ENCODE measurements around the gene SYNPO2.
A peak's percentile ranks its signal among the peaks of the same experiment; 100 is the strongest.

The SYNPO2 gene

GRCh38 chr4:119024102-119024501, 135.4 kb downstream of the SYNPO2 start:
- Histone ChIP-seq H3K9me3 (ENCODE audit: severe bottlenecking) (no peaks in the 10 kb centered on the region), H3K36me3 (ENCODE audit: low read depth) (no peaks in the 10 kb centered on the region)
- TF ChIP-seq, protein P1, sequence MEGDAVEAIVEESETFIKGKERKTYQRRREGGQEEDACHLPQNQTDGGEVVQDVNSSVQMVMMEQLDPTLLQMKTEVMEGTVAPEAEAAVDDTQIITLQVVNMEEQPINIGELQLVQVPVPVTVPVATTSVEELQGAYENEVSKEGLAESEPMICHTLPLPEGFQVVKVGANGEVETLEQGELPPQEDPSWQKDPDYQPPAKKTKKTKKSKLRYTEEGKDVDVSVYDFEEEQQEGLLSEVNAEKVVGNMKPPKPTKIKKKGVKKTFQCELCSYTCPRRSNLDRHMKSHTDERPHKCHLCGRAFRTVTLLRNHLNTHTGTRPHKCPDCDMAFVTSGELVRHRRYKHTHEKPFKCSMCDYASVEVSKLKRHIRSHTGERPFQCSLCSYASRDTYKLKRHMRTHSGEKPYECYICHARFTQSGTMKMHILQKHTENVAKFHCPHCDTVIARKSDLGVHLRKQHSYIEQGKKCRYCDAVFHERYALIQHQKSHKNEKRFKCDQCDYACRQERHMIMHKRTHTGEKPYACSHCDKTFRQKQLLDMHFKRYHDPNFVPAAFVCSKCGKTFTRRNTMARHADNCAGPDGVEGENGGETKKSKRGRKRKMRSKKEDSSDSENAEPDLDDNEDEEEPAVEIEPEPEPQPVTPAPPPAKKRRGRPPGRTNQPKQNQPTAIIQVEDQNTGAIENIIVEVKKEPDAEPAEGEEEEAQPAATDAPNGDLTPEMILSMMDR (IDR thresholded peaks at IDR 0.05; ENCODE audit: poor library complexity, severe bottlenecking), result no peak

GRCh38 chr4:119025420-119025819, 136.8 kb downstream of the SYNPO2 start:
- TF ChIP-seq, protein P1 (IDR thresholded peaks at IDR 0.05; ENCODE audit: poor library complexity, severe bottlenecking), result no peak
- Histone ChIP-seq H3K9me3 (ENCODE audit: severe bottlenecking) (no peaks in the 10 kb centered on the region), H3K27me3 (ENCODE audit: insufficient read depth, poor library complexity, severe bottlenecking) (no peaks in the 10 kb centered on the region), H3K36me3 (ENCODE audit: low read depth) (no peaks in the 10 kb centered on the region), H3K4me3 (ENCODE audit: severe bottlenecking) (no peak overlapping the region), H3K4me1 (ENCODE audit: insufficient read depth, poor library complexity, severe bottlenecking) (peaks cover 17% of the 10 kb centered on the region), H3K27ac (ENCODE audit: poor library complexity, severe bottlenecking) (peak overlapping the region; percentile 85)
- peak; percentile 88 for ATAC-seq (ENCODE audit: low read depth)
- no peak for DNase-seq (ENCODE audit: low spot score)

More at GRCh38 chr4:119024102-119024501, 135.4 kb downstream of the SYNPO2 start:
- ATAC-seq (ENCODE audit: low read depth), result no peak
- H3K27ac ChIP-seq (ENCODE audit: poor library complexity, severe bottlenecking), result no peak overlapping the region
- H3K27me3 ChIP-seq (ENCODE audit: insufficient read depth, poor library complexity, severe bottlenecking), result no peaks in the 10 kb centered on the region
- no peak for DNase-seq (ENCODE audit: low spot score)
- H3K4me3 ChIP-seq (ENCODE audit: severe bottlenecking), result no peak overlapping the region
- peaks cover 17% of the 10 kb centered on the region for H3K4me1 ChIP-seq (ENCODE audit: insufficient read depth, poor library complexity, severe bottlenecking)

GRCh38 chr4:119025916-119026661, 137.4 kb downstream of the SYNPO2 start:
- peak; percentile 74 for ATAC-seq (ENCODE audit: low read depth)
- Histone ChIP-seq H3K4me1 (ENCODE audit: insufficient read depth, poor library complexity, severe bottlenecking) (peaks cover 17% of the 10 kb centered on the region), H3K4me3 (ENCODE audit: severe bottlenecking) (no peak overlapping the region), H3K36me3 (ENCODE audit: low read depth) (no peaks in the 10 kb centered on the region), H3K9me3 (ENCODE audit: severe bottlenecking) (no peaks in the 10 kb centered on the region), H3K27ac (ENCODE audit: poor library complexity, severe bottlenecking) (peak overlapping the region; percentile 85), H3K27me3 (ENCODE audit: insufficient read depth, poor library complexity, severe bottlenecking) (no peaks in the 10 kb centered on the region)
- DNase-seq (ENCODE audit: low spot score), result no peak
- TF ChIP-seq, protein P1 (IDR thresholded peaks at IDR 0.05; ENCODE audit: poor library complexity, severe bottlenecking), result no peak

DNA sequence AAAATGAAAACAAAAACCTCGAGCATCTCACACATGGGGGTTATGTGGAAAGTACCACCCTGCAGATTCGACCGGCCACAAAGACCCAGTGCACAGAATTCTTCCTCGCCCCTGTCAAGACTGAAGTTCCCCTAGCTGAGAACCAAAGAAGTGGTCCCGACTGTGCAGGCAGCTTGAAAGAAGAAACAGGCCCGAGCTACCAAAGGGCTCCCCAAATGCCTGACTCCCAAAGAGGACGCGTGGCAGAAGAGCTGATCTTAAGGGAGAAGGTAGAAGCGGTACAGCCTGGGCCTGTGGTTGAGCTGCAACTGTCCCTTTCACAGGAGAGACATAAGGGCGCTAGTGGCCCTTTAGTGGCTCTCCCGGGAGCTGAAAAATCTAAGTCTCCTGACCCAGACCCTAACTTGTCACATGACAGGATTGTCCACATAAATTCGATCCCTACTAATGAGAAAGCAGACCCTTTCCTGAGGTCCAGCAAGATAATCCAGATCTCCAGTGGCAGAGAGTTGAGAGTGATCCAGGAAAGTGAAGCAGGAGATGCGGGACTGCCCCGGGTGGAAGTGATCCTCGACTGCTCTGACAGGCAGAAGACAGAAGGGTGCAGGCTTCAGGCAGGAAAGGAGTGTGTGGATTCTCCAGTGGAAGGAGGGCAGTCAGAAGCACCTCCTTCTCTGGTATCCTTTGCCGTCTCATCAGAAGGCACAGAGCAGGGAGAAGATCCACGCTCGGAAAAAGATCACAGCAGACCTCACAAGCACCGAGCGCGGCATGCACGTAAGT, 138.2 kb downstream of the SYNPO2 start:
- no peaks in the 10 kb centered on the region for H3K36me3 ChIP-seq (ENCODE audit: low read depth)
- H3K27me3 ChIP-seq (ENCODE audit: insufficient read depth, poor library complexity, severe bottlenecking), result no peaks in the 10 kb centered on the region
- H3K27ac ChIP-seq (ENCODE audit: poor library complexity, severe bottlenecking), result peak overlapping the region; percentile 85
- TF ChIP-seq, protein P1 (IDR thresholded peaks at IDR 0.05; ENCODE audit: poor library complexity, severe bottlenecking), result no peak
- peaks cover 17% of the 10 kb centered on the region for H3K4me1 ChIP-seq (ENCODE audit: insufficient read depth, poor library complexity, severe bottlenecking)
- ATAC-seq (ENCODE audit: low read depth) (no peak), DNase-seq (ENCODE audit: low spot score) (no peak)
- H3K9me3 ChIP-seq (ENCODE audit: severe bottlenecking), result no peaks in the 10 kb centered on the region
- H3K4me3 ChIP-seq (ENCODE audit: severe bottlenecking), result no peak overlapping the region
